HG02840 (cell line): ENCODE data around the gene REG4.

Experiments
- ATAC-seq: cut with Tn5 transposase; IDR thresholded peaks from one replicate; pipeline ENCODE4 v1.9.1; 2021; ENCODE audit warnings: mild to moderate bottlenecking, moderate library complexity, moderate number of reproducible peaks; ENCODE audit not compliant: unreplicated experiment, low FRiP score

REG4 gene

DNA sequence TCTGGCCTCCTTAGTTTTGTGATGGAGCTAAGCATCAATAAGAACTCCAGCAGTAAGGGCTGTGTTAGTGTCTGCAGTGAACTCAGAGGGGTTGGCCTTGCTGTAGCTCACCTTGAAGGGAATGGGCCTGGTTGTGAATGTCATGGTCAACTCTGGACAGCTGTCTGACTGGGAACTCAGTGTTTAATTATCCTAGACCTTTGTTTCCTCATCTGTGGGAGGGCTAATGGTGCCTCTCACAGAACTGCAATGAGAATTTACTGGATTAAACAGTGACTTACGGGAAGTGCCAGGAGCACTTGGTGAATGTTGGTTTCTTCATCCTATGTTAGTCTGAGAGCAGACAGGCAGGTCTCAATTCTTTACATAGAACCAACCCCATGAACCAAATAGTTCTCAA, 66.2 kb downstream of the REG4 start:
- no peak for ATAC-seq

- ATAC-seq = no peak
Observed at GRCh38 chr1:119744598-119744942, 66.7 kb downstream of the REG4 start.
